ENCODE data around the gene CFAP47. TPM values are rescaled to one million over a fixed set of nuclear protein-coding genes. Genes with fewer than 3 reads are reported as not detected.
"Not testable (repeated sequence)": the region's sequence is repeated elsewhere in the genome, so short reads cannot be mapped to it uniquely, and the experiment has no call there.

CFAP47 gene
- total RNA-seq, 3 donors from 2014 or later (not counting 1 experiment from before 2014, with no cell fraction given) = not detected

DNA sequence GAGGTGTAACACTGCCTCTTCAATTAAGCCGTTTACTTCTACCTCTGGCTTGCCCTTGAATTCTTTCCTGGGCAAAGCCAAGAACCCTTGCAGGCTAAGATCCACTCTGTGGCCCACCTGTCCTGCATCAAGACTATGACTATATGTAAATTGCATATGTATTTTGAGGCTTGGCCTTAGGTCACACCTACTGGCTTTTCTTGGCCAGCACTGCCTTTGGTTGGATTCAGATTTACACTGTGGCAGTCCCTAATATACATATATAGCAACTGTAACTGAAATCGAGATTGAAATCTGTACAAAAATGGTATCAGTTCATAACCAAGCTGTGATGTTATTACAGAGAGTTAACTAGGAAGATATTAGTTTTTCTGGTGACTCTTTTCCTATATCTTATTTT lies 151.5 kb downstream of the CFAP47 start:
- no peaks in the 10 kb centered on the region for H3K36me3 ChIP-seq (ENCODE audit: control insufficient read depth, insufficient read depth, low read length)
- Mint-ChIP-seq H3K4me1 (no peaks in the 10 kb centered on the region), H3K27me3 (ENCODE audit: low read depth in 2 of 2) (no peaks in the 10 kb centered on the region), H3K36me3 (no peaks in the 10 kb centered on the region), H3K27ac (no peak overlapping the region), H3K9me3 (peaks cover 2 to 4% of the 10 kb centered on the region in 2 donors), H3K4me3 (no peak overlapping the region)
- DNase-seq = no peak
- 67% methylated on average over 1 of the region's 2 CpGs for WGBS (ENCODE audit: insufficient coverage)
- no peak overlapping the region for H3K4me3 ChIP-seq (ENCODE audit: low read length)
- H3K4me1 ChIP-seq (ENCODE audit: control insufficient read depth, insufficient read depth, low read length) = no peaks in the 10 kb centered on the region
- TF ChIP-seq, protein P1, sequence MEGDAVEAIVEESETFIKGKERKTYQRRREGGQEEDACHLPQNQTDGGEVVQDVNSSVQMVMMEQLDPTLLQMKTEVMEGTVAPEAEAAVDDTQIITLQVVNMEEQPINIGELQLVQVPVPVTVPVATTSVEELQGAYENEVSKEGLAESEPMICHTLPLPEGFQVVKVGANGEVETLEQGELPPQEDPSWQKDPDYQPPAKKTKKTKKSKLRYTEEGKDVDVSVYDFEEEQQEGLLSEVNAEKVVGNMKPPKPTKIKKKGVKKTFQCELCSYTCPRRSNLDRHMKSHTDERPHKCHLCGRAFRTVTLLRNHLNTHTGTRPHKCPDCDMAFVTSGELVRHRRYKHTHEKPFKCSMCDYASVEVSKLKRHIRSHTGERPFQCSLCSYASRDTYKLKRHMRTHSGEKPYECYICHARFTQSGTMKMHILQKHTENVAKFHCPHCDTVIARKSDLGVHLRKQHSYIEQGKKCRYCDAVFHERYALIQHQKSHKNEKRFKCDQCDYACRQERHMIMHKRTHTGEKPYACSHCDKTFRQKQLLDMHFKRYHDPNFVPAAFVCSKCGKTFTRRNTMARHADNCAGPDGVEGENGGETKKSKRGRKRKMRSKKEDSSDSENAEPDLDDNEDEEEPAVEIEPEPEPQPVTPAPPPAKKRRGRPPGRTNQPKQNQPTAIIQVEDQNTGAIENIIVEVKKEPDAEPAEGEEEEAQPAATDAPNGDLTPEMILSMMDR (IDR thresholded peaks at IDR 0.05) = no peak
- ATAC-seq = no peak
- H3K27me3 ChIP-seq (ENCODE audit: control insufficient read depth, insufficient read depth, low read length) = no peaks in the 10 kb centered on the region
- intact Hi-C loops (cut with micrococcal nuclease) = no loop called here
- no peak overlapping the region for H3K27ac ChIP-seq (ENCODE audit: low read length)
- H3K9me3 ChIP-seq (ENCODE audit: control insufficient read depth, insufficient read depth, low read length) = no peaks in the 10 kb centered on the region

DNA sequence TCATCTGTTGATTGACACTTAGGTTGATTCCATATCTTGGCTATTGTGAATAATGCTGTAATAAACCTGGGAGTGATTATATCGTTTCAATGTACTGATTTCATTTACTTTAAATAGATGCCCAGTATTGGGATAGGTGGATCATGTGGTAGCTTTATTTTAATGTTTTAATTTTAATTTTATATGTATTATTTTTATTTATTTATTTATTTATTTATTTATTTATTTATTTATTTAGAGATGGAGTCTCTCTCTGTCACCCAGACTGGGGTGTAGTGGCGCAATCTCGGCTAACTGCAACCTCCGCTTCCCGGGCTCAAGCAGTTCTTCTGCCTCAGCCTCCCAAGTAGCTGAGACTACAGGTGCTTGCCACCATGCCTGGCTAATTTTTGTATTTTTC lies 155.5 kb downstream of the CFAP47 start:
- H3K9me3 ChIP-seq (ENCODE audit: control insufficient read depth, insufficient read depth, low read length); intact Hi-C loops (cut with micrococcal nuclease); H3K27me3 Mint-ChIP-seq (ENCODE audit: low read depth in 2 of 2); H3K36me3 Mint-ChIP-seq; H3K9me3 Mint-ChIP-seq; H3K4me3 ChIP-seq (ENCODE audit: low read length); H3K4me3 Mint-ChIP-seq; H3K27ac ChIP-seq (ENCODE audit: low read length); H3K4me1 Mint-ChIP-seq; H3K4me1 ChIP-seq (ENCODE audit: control insufficient read depth, insufficient read depth, low read length); ATAC-seq; H3K27ac Mint-ChIP-seq; DNase-seq; H3K36me3 ChIP-seq (ENCODE audit: control insufficient read depth, insufficient read depth, low read length); H3K27me3 ChIP-seq (ENCODE audit: control insufficient read depth, insufficient read depth, low read length): not testable (repeated sequence)
- WGBS (ENCODE audit: insufficient coverage) = 100% methylated on average over 4 of the region's 5 CpGs

DNA sequence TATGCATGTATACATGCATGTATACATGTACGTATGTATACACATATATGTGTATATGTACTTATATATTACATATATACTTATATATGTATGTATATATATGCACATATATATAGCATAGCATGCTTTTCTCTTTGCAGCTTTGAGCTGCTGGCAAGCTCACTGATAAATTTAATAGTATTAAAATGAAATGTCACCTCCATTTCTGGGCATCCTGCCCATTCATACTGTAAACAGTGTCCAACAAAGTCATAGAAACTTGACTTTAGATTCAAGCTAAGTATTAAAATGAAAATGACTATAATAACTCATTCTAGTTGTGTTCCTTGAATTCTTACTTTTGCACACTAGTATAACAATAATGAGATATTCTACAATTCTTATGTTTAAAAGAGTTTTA lies 163.7 kb downstream of the CFAP47 start:
- H3K27me3 ChIP-seq (ENCODE audit: control insufficient read depth, insufficient read depth, low read length) = no peaks in the 10 kb centered on the region
- no CpG with 5 or more reads among the region's 1 CpG for WGBS (ENCODE audit: insufficient coverage)
- H3K9me3 ChIP-seq (ENCODE audit: control insufficient read depth, insufficient read depth, low read length) = no peaks in the 10 kb centered on the region
- H3K9me3 Mint-ChIP-seq = peaks cover 2 to 3% of the 10 kb centered on the region in 2 donors
- no peaks in the 10 kb centered on the region for H3K4me1 ChIP-seq (ENCODE audit: control insufficient read depth, insufficient read depth, low read length)
- H3K27ac Mint-ChIP-seq = no peak overlapping the region
- intact Hi-C loops (cut with micrococcal nuclease) = no loop called here
- TF ChIP-seq, protein P1 (IDR thresholded peaks at IDR 0.05) = no peak
- DNase-seq = no peak
- H3K27me3 Mint-ChIP-seq (ENCODE audit: low read depth in 2 of 2) = no peaks in the 10 kb centered on the region
- H3K36me3 ChIP-seq (ENCODE audit: control insufficient read depth, insufficient read depth, low read length) = no peaks in the 10 kb centered on the region
- no peak overlapping the region for H3K27ac ChIP-seq (ENCODE audit: low read length)
- no peak overlapping the region for H3K4me3 ChIP-seq (ENCODE audit: low read length)
- no peaks in the 10 kb centered on the region for H3K36me3 Mint-ChIP-seq
- H3K4me1 Mint-ChIP-seq = no peaks in the 10 kb centered on the region
- no peak for ATAC-seq
- H3K4me3 Mint-ChIP-seq = no peak overlapping the region

DNA sequence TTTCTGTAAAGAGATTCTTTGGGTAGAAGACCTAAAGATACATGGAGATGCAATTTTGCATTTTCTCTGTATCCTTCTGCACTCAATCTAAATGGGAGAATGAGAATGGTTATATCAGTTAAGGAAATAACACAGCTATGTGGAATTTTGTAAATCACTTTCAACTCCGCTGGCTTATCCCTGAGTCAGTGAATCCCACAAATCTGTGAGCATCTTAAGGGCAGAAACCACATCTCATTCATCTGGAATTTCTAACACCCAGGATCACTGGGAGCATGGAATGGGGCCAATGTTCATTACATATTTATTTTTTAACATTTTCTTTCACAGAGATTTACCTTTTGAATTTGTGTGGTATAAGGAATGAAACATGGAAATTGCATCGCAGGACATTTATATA lies 167.8 kb downstream of the CFAP47 start:
- DNase-seq (no peak), ATAC-seq (no peak)
- Mint-ChIP-seq H3K4me3 (no peak overlapping the region), H3K36me3 (no peaks in the 10 kb centered on the region), H3K9me3 (no peaks in the 10 kb centered on the region), H3K27me3 (ENCODE audit: low read depth in 2 of 2) (no peaks in the 10 kb centered on the region), H3K27ac (no peak overlapping the region), H3K4me1 (no peaks in the 10 kb centered on the region)
- H3K9me3 ChIP-seq (ENCODE audit: control insufficient read depth, insufficient read depth, low read length) = no peaks in the 10 kb centered on the region
- intact Hi-C loops (cut with micrococcal nuclease) = no loop called here
- TF ChIP-seq, protein P1 (IDR thresholded peaks at IDR 0.05) = no peak
- H3K36me3 ChIP-seq (ENCODE audit: control insufficient read depth, insufficient read depth, low read length) = no peaks in the 10 kb centered on the region
- WGBS (ENCODE audit: insufficient coverage) = 69% methylated on average over 2 of the region's 2 CpGs
- no peak overlapping the region for H3K27ac ChIP-seq (ENCODE audit: low read length)
- H3K4me3 ChIP-seq (ENCODE audit: low read length) = no peak overlapping the region
- H3K27me3 ChIP-seq (ENCODE audit: control insufficient read depth, insufficient read depth, low read length) = no peaks in the 10 kb centered on the region
- no peaks in the 10 kb centered on the region for H3K4me1 ChIP-seq (ENCODE audit: control insufficient read depth, insufficient read depth, low read length)

DNA sequence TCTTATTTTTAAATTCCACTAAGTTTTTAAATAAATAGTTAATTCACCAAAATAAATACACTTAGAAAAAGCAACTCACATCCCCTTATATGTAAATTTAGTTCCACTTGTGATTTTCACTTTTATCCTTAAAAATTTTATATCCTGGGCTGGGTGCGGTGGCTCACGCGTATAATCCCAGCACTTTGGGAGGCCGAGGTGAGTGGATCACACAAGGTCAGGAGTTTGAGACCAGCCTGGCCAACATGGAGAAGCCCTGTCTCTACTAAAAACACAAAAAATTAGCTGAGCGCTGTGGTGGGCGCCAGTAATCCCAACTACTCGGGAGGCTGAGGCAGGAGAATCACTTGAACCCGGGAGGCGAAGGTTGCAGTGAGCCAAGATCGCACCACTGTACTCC lies 169.4 kb downstream of the CFAP47 start:
- H3K9me3 ChIP-seq (ENCODE audit: control insufficient read depth, insufficient read depth, low read length); H3K27ac Mint-ChIP-seq; H3K4me1 Mint-ChIP-seq; H3K4me1 ChIP-seq (ENCODE audit: control insufficient read depth, insufficient read depth, low read length); H3K27me3 Mint-ChIP-seq (ENCODE audit: low read depth in 2 of 2); H3K36me3 ChIP-seq (ENCODE audit: control insufficient read depth, insufficient read depth, low read length); H3K9me3 Mint-ChIP-seq; H3K36me3 Mint-ChIP-seq; H3K4me3 ChIP-seq (ENCODE audit: low read length); intact Hi-C loops (cut with micrococcal nuclease); ATAC-seq; H3K27ac ChIP-seq (ENCODE audit: low read length); DNase-seq; H3K27me3 ChIP-seq (ENCODE audit: control insufficient read depth, insufficient read depth, low read length); H3K4me3 Mint-ChIP-seq: not testable (repeated sequence)
- no CpG with 5 or more reads among the region's 10 CpGs for WGBS (ENCODE audit: insufficient coverage)

Data from natural killer cell (primary cell).